Uterus (tissue), 2 donors: Measurements from ENCODE around the gene ICAM4.

Experiments
- POLR2A ChIP-seq, 2 donors: fragments of 450-650 bp; IDR thresholded peaks; one replicate each; pipeline ENCODE4 v1.6.1; 2016; ENCODE audit warnings: antibody characterized with exemption in 2 of 2, mild to moderate bottlenecking in 1 of 2, moderate library complexity in 1 of 2
- TF ChIP-seq, protein P1 (sequence below), 4 experiments: fragments of 200-600 bp in 2 of 4; fragments of 450-650 bp in 2 of 4; sonication (generic) in 2 of 4; IDR thresholded peaks; one replicate each; pipeline ENCODE4 v1.5.1; 2016 to 2019; ENCODE audit warnings: antibody characterized with exemption in 4 of 4, mild to moderate bottlenecking in 2 of 4, moderate library complexity in 1 of 4

- TF ChIP-seq, protein P1, sequence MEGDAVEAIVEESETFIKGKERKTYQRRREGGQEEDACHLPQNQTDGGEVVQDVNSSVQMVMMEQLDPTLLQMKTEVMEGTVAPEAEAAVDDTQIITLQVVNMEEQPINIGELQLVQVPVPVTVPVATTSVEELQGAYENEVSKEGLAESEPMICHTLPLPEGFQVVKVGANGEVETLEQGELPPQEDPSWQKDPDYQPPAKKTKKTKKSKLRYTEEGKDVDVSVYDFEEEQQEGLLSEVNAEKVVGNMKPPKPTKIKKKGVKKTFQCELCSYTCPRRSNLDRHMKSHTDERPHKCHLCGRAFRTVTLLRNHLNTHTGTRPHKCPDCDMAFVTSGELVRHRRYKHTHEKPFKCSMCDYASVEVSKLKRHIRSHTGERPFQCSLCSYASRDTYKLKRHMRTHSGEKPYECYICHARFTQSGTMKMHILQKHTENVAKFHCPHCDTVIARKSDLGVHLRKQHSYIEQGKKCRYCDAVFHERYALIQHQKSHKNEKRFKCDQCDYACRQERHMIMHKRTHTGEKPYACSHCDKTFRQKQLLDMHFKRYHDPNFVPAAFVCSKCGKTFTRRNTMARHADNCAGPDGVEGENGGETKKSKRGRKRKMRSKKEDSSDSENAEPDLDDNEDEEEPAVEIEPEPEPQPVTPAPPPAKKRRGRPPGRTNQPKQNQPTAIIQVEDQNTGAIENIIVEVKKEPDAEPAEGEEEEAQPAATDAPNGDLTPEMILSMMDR (IDR thresholded peaks at IDR 0.05) = no peak
- TF ChIP-seq POLR2A (IDR thresholded peaks at IDR 0.05) = no peak
Measured at GRCh38 chr19:10290876-10291553, 4.3 kb downstream of the ICAM4 start.
